HG02943 (cell line): Measurements from ENCODE around the gene ANKRD13B.
"Not testable (repeated sequence)": the region's sequence is repeated elsewhere in the genome, so short reads cannot be mapped to it uniquely, and the experiment has no call there.

Experiments
- ATAC-seq: cut with Tn5 transposase; IDR thresholded peaks from one replicate; pipeline ENCODE4 v1.9.1; 2021; ENCODE audit warnings: mild to moderate bottlenecking, low read depth, moderate library complexity; ENCODE audit not compliant: unreplicated experiment

The ANKRD13B gene

GRCh38 chr17:29629839-29630238 lies 36.9 kb downstream of the ANKRD13B start:
- no peak for ATAC-seq

- ATAC-seq = no peak
Observed at GRCh38 chr17:29630630-29631193, 37.8 kb downstream of the ANKRD13B start.

- ATAC-seq = no peak
Observed at GRCh38 chr17:29633886-29634285, 41.0 kb downstream of the ANKRD13B start.

GRCh38 chr17:29640413-29640812 lies 47.5 kb downstream of the ANKRD13B start:
- ATAC-seq = no peak

GRCh38 chr17:29640981-29641642 lies 48.2 kb downstream of the ANKRD13B start:
- no peak for ATAC-seq

GRCh38 chr17:29642171-29642611 lies 49.3 kb downstream of the ANKRD13B start:
- ATAC-seq = no peak

GRCh38 chr17:29643817-29644160 lies 50.9 kb downstream of the ANKRD13B start:
- ATAC-seq = no peak

GRCh38 chr17:29645515-29646051 lies 52.7 kb downstream of the ANKRD13B start:
- no peak for ATAC-seq

- no peak for ATAC-seq
Observed at GRCh38 chr17:29648005-29648404, 55.1 kb downstream of the ANKRD13B start.

- ATAC-seq = no peak
Observed at GRCh38 chr17:29649359-29649758, 56.4 kb downstream of the ANKRD13B start.

- ATAC-seq = no peak
Observed at GRCh38 chr17:29650396-29650795, 57.5 kb downstream of the ANKRD13B start.

- not testable (repeated sequence) for ATAC-seq
Observed at GRCh38 chr17:29651913-29652312, 59.0 kb downstream of the ANKRD13B start.

- no peak for ATAC-seq
Observed at GRCh38 chr17:29652976-29653375, 60.0 kb downstream of the ANKRD13B start.

- ATAC-seq = no peak
Observed at GRCh38 chr17:29653995-29654714, 61.2 kb downstream of the ANKRD13B start.

GRCh38 chr17:29655323-29655722 lies 62.4 kb downstream of the ANKRD13B start:
- ATAC-seq = no peak

GRCh38 chr17:29659155-29659554 lies 66.2 kb downstream of the ANKRD13B start:
- ATAC-seq = no peak

GRCh38 chr17:29661213-29661612 lies 68.3 kb downstream of the ANKRD13B start:
- ATAC-seq = no peak

- no peak for ATAC-seq
Observed at GRCh38 chr17:29663155-29663554, 70.2 kb downstream of the ANKRD13B start.
